HG03460 (cell line): ENCODE results near the gene JOSD1.

Source experiments
- ATAC-seq: cut with Tn5 transposase; IDR thresholded peaks from one replicate; pipeline ENCODE4 v1.9.1; 2021; ENCODE audit not compliant: unreplicated experiment

The JOSD1 gene

GRCh38 chr22:38715176-38715764 is 14.5 kb upstream of the JOSD1 start:
- ATAC-seq, result no peak

GRCh38 chr22:38713921-38714320 is 13.2 kb upstream of the JOSD1 start:
- no peak for ATAC-seq

GRCh38 chr22:38712486-38713207 is 11.9 kb upstream of the JOSD1 start:
- no peak for ATAC-seq

- ATAC-seq, result no peak
These were observed 10.1 kb upstream of the JOSD1 start for GRCh38 chr22:38710866-38711265.

GRCh38 chr22:38710351-38710750 is 9.6 kb upstream of the JOSD1 start:
- no peak for ATAC-seq

GRCh38 chr22:38709306-38709705 is 8.6 kb upstream of the JOSD1 start:
- no peak for ATAC-seq

- ATAC-seq, result no peak
These were observed 7.2 kb upstream of the JOSD1 start for GRCh38 chr22:38707984-38708383.

GRCh38 chr22:38707346-38707745 is 6.6 kb upstream of the JOSD1 start:
- no peak for ATAC-seq

GRCh38 chr22:38706901-38707195 is 6.1 kb upstream of the JOSD1 start:
- ATAC-seq, result no peak

GRCh38 chr22:38706101-38706900 is 5.6 kb upstream of the JOSD1 start:
- ATAC-seq, result peak; percentile 2

- ATAC-seq, result peak; percentile 66
These were observed 4.7 kb upstream of the JOSD1 start, which contains the start of gene GTPBP1 for GRCh38 chr22:38705235-38706100. GTPBP1 (plus strand) TSS chr22:38705944; CDS start chr22:38705956, 12 bp downstream.

GRCh38 chr22:38704654-38705234 is 4.0 kb upstream of the JOSD1 start:
- no peak for ATAC-seq

- no peak for ATAC-seq
These were observed 414 bp downstream of the JOSD1 start for GRCh38 chr22:38700270-38700788.

GRCh38 chr22:38699784-38700183 is 959 bp downstream of the JOSD1 start:
- no peak for ATAC-seq

- no peak for ATAC-seq
These were observed 1.6 kb downstream of the JOSD1 start for GRCh38 chr22:38699143-38699542.

- ATAC-seq, result no peak
These were observed 2.2 kb downstream of the JOSD1 start for GRCh38 chr22:38698407-38699094.

- no peak for ATAC-seq
These were observed 3.2 kb downstream of the JOSD1 start for GRCh38 chr22:38697425-38698089.

GRCh38 chr22:38696606-38697424 is 3.9 kb downstream of the JOSD1 start:
- ATAC-seq, result no peak

- no peak for ATAC-seq
These were observed 5.8 kb downstream of the JOSD1 start for GRCh38 chr22:38694940-38695339.
